ENCODE measurements around the gene PNLDC1.
A peak's percentile ranks its signal among the peaks of the same experiment; 100 is the strongest.
"Not testable (repeated sequence)": the region's sequence is repeated elsewhere in the genome, so short reads cannot be mapped to it uniquely, and the experiment has no call there.

The PNLDC1 gene

DNA sequence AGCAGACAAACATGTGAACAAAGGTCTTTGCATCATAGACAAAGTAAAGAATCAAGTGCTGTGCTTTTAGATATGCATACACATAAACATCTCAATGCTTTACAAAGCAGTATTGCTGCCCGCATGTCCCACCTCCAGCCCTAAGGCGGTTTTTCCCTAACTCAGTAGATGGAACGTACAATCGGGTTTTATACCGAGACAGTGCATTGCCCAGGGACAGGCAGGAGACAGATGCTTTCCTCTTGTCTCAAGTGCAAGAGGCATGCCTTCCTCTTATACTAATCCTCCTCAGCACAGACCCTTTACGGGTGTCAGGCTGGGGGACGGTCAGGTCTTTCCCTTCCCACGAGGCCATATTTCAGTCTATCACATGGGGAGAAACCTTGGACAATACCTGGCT, 5.1 kb upstream of the PNLDC1 start:
- peaks cover 41 to 55% of the 10 kb centered on the region in 2 donors for H3K36me3 Mint-ChIP-seq
- not testable (repeated sequence) for H3K9me3 Mint-ChIP-seq; H3K4me3 Mint-ChIP-seq; H3K27ac Mint-ChIP-seq; DNase-seq; ATAC-seq (replicated peaks); H3K27me3 Mint-ChIP-seq
- peaks cover 20 to 58% of the 10 kb centered on the region in 2 donors for H3K4me1 Mint-ChIP-seq

DNA sequence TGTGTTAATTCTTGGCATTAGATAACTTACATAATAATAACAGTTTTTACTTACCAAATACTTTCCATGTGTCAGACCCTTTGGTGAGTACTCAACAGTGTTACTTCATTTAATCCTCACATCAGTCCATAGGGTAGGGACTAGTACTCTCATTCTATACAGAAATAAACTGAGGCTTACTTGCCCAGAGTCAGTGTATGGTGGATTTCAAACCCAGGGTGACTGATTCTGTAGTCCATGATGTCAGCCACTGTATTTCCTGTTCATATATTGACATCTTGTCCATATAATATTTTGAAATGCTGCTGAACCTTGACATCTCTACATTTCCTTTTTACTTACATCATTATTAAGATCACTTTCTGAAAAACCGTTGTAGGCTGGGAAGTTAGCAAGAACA, 2.5 kb upstream of the PNLDC1 start:
- no peak overlapping the region for H3K4me3 Mint-ChIP-seq
- H3K27me3 Mint-ChIP-seq: no peaks in the 10 kb centered on the region
- no peak for ATAC-seq (replicated peaks)
- H3K36me3 Mint-ChIP-seq: peaks cover 28 to 43% of the 10 kb centered on the region in 2 donors
- DNase-seq: no peak
- H3K9me3 Mint-ChIP-seq: no peaks in the 10 kb centered on the region
- H3K4me1 Mint-ChIP-seq: peaks cover 13 to 40% of the 10 kb centered on the region in 2 donors
- H3K27ac Mint-ChIP-seq: no peak overlapping the region

DNA sequence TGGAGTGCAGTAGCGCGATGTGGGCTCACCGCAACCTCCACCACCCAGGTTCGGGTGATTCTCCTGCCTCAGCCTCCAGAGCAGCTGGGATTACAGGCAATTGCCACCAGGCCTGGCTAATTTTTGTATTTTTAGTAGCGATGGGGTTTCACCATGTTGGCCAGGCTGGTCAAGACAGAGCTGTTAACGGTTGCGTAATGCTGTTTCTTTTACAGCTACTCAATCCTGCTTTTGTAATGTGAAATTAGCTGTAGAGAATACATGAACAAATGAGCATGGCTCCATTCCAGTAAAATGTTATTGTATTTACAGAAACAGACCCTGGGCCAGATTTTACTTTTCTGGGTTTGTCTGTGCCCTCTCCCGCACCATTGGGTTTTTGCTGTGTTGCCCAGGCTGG, 1.9 kb downstream of the PNLDC1 start:
- Mint-ChIP-seq H3K36me3 (peaks cover 19 to 36% of the 10 kb centered on the region in 2 donors), H3K4me3 (no peak overlapping the region), H3K9me3 (no peaks in the 10 kb centered on the region), H3K4me1 (peaks cover 4 to 11% of the 10 kb centered on the region in 2 donors), H3K27ac (no peak overlapping the region), H3K27me3 (no peaks in the 10 kb centered on the region)
- DNase-seq: no peak
- ATAC-seq (replicated peaks): no peak

DNA sequence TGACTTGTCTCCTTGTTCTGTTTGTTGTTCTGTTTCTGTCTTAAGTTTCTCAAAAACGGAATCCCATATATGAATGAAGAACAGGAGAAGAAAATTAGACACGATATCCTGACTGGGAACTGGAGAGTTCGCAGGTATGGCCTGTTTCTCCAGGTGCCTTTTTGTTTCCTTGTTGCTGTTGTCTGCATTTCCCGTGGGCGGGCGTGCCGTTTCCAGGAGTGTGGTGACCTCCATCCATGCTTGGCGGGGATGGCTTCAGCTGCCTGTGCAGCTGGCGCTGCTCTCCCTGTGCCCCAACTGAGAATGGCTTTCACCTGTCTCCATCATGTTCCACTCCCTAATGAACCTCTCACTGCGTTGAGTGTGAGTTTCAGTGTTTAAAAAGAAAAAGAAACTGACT, 4.4 kb downstream of the PNLDC1 start:
- no peak for ATAC-seq (replicated peaks)
- Mint-ChIP-seq H3K36me3 (peaks cover 14 to 25% of the 10 kb centered on the region in 2 donors), H3K27me3 (no peaks in the 10 kb centered on the region), H3K27ac (no peak overlapping the region), H3K9me3 (no peaks in the 10 kb centered on the region), H3K4me3 (no peak overlapping the region), H3K4me1 (peaks cover 0 to 1% of the 10 kb centered on the region in 2 donors)
- no peak for DNase-seq

DNA sequence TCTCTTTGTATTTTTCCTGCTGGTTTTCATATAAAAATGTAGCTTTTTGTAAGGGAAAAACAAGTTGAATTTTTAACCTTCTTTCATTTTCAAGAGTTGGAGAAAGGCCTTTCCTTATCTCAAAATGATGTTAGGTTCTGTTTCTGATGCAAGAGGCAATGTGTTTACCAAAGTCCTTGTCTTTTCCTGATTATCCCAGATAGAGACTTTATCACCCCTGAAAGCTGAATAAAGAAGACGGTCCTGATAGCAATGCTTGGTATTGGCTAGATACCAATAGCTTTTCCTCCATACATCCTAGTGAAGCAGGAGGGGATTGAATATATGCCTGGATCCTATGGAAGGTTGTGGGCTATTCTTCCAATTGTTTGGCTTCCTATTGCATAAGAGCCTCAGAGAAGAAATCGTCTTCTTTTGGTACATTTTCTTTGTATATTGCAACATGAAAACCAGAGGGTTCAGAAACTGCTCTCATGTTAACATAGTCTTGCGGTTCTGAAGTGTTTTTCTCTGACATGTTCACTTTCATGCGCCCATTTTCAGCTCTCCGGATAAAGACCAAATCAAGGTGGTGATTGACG, 5.5 kb downstream of the PNLDC1 start:
- Mint-ChIP-seq H3K36me3 (peaks cover 12 to 23% of the 10 kb centered on the region in 2 donors), H3K4me1 (peaks cover 0 to 3% of the 10 kb centered on the region in 2 donors), H3K9me3 (no peaks in the 10 kb centered on the region), H3K27ac (no peak overlapping the region), H3K27me3 (no peaks in the 10 kb centered on the region), H3K4me3 (no peak overlapping the region)
- no peak for ATAC-seq (replicated peaks)
- DNase-seq: no peak

DNA sequence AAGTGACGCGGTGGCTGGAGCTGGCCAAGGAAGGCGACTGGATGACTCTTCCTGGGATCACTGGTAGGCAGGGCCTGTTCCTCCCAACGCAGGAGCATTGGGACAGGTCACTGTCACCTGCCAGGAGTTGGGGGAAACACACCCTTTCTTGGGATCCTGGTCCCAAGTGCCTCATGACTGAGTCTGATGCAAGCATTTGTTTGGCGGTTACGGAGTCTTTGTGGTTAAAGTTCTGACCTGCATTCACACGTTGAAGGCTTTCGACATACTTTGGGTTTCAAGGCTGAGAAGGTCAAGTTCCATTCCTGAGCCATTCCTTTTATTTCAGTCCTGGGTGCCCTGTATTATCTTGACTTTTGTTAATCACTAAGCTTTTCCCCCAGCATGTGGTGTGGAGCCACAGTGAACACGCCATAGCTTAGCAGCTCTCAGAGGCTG, 6.0 kb downstream of the PNLDC1 start:
- Mint-ChIP-seq H3K27me3 (no peaks in the 10 kb centered on the region), H3K4me1 (peaks cover 0 to 3% of the 10 kb centered on the region in 2 donors), H3K36me3 (peaks cover 12 to 26% of the 10 kb centered on the region in 2 donors), H3K27ac (no peak overlapping the region), H3K4me3 (no peak overlapping the region), H3K9me3 (no peaks in the 10 kb centered on the region)
- ATAC-seq (replicated peaks) (no peak), DNase-seq (no peak)

DNA sequence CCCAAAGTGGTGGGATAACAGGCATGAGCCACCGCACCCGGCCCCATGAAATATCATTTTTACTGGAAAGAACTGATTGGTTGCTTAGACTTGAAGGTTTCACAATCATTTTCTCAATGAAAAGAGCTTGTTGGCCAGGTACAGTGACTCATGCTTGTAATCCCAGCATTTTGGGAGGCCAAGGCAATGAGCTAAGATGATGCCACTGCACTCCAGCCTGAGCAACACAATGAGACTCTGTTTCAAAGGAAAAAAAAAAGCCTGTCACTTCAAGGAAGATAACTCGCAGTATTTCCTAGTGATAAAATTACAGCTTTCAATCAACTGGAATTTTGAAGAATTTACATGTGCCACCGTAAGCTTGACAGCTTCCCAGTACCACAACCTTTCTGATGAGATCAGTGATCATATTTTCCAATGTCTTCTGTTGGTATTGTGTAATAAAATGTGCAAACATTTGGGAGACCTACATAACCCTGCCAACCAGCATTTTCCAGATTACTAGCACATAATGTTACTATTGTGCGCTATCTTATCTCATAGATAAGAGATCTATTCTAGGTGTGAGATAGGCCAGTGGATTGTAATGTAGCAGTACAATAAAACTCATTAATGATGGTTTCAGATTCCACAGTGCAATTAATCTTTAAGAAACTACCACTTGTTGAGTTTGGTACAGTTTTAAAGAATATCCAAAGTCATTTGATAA, 7.2 kb downstream of the PNLDC1 start:
- Mint-ChIP-seq H3K4me3 (no peak overlapping the region), H3K36me3 (peaks cover 12 to 26% of the 10 kb centered on the region in 2 donors), H3K27ac (no peak overlapping the region), H3K4me1 (peaks cover 6 to 9% of the 10 kb centered on the region in 2 donors), H3K9me3 (no peaks in the 10 kb centered on the region), H3K27me3 (no peaks in the 10 kb centered on the region)
- DNase-seq: no peak
- ATAC-seq (replicated peaks): no peak

DNA sequence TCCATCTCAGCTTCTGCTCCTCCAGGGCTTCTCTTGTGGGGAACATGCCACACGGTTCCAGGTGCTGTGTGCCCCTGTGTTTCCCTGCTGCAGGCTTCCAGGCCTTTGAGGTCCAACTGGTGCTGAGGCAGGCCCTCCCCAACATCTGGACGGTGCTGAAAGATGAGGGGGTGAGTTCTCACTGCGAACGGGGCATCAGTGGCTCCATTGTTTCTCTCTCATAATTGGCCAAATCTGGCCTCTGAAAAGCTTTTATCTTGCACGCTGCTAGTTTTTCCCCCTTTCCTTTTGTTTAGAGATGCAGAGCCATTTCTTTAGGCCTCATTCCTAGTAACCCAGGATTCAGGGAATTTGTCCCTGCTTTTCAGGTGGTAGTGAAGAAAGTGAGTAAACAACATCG, 8.6 kb downstream of the PNLDC1 start:
- Mint-ChIP-seq H3K36me3 (peaks cover 9 to 26% of the 10 kb centered on the region in 2 donors), H3K9me3 (no peaks in the 10 kb centered on the region), H3K27ac (no peak overlapping the region), H3K4me1 (peaks cover 6 to 9% of the 10 kb centered on the region in 2 donors), H3K27me3 (no peaks in the 10 kb centered on the region), H3K4me3 (no peak overlapping the region)
- ATAC-seq (replicated peaks) (no peak), DNase-seq (no peak)

DNA sequence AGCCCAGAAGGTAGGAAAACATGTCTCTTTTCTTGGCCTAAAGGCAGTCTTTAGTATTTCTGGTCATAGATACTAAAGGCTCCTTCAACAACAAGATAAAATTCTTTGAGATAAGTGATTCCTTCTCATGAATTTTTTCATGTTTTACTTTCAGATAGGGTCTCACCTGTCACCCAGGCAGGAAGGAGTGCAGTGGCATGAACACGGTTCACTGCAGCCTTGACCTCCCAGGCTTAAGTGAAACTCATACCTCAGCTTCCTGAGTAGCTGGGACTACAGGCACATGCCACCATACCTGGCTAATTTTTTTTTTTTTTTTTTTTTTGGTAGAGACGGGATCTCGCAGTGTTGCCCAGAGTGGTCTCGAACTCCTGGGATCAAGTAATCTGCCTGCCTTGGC, 9.1 kb downstream of the PNLDC1 start:
- Mint-ChIP-seq H3K4me1 (peaks cover 6 to 9% of the 10 kb centered on the region in 2 donors), H3K4me3 (no peak overlapping the region), H3K9me3 (no peaks in the 10 kb centered on the region), H3K27me3 (no peaks in the 10 kb centered on the region), H3K27ac (no peak overlapping the region), H3K36me3 (peaks cover 14 to 31% of the 10 kb centered on the region in 2 donors)
- DNase-seq (no peak), ATAC-seq (replicated peaks) (no peak)

DNA sequence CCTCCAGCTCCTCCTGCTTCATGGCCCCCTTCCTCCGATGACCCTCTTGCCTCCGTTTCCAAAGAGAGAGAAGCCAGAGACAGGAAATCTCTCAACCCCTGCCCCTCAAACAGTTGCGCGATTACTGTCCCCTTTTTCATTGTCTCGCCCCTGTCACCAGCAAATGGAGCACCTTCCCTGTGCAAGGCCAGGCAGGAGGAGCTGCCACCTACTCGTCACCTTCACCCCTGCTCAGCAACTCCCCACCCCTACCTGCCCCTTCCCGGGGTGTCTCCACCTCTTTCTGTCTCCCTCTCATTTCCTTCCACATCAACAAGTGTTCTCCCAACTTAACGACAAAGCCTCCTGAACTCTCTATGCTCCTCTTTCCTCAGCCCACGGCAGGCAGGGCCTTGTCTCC, 13.7 kb downstream of the PNLDC1 start:
- ATAC-seq (replicated peaks): no peak
- Mint-ChIP-seq H3K27me3 (no peaks in the 10 kb centered on the region), H3K4me1 (peaks cover 6 to 9% of the 10 kb centered on the region in 2 donors), H3K4me3 (no peak overlapping the region), H3K9me3 (no peaks in the 10 kb centered on the region), H3K36me3 (peaks cover 11 to 33% of the 10 kb centered on the region in 2 donors), H3K27ac (peak overlapping the region; percentile 2)
- no peak for DNase-seq

DNA sequence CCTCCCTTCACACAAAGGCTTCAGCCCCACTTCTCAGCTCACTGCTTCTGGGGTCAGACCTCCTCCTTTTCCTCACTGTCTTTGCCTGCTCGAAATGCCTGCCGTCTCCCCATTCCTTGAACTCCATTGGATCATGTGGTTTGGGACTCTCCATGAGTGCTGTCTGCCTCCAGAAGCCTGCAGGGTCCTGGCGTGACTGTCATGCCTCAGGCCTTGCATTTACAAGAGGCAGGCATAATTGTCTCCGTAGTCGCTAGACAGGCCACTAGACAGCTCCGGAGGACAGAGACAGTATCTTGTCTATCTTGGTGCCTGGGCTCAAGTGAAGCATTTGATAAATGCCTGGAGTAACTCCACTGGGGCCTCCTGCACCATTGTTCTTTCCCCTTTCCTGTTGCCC, 15.3 kb downstream of the PNLDC1 start:
- H3K4me1 Mint-ChIP-seq: peaks cover 16 to 19% of the 10 kb centered on the region in 2 donors
- H3K27ac Mint-ChIP-seq: no peak overlapping the region
- no peaks in the 10 kb centered on the region for H3K9me3 Mint-ChIP-seq
- ATAC-seq (replicated peaks) (no peak), DNase-seq (no peak)
- peaks cover 3 to 6% of the 10 kb centered on the region in 2 donors for H3K27me3 Mint-ChIP-seq
- H3K4me3 Mint-ChIP-seq: no peak overlapping the region
- H3K36me3 Mint-ChIP-seq: peaks cover 18 to 42% of the 10 kb centered on the region in 2 donors

DNA sequence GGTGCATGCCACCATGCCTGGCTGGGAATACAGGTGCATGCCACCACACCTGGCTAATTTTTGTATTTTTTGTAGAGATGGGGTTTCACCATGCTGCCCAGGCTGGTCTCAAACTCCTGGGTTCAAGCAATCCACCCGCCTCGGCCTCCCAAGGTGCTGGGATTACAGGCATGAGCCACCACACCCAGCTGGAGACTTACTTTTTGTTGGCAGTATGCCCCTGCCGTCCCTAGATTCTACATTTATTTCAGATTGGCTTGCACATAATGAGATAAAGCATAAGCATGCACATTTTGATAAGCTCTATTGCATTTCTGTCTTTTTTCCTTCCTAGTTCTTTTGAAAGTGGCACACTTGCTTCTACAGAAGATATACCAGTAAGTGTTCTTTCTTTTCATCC, 16.7 kb downstream of the PNLDC1 start:
- H3K27me3 Mint-ChIP-seq; ATAC-seq (replicated peaks); H3K4me3 Mint-ChIP-seq; H3K9me3 Mint-ChIP-seq; H3K27ac Mint-ChIP-seq; DNase-seq: not testable (repeated sequence)
- peaks cover 18 to 41% of the 10 kb centered on the region in 2 donors for H3K36me3 Mint-ChIP-seq
- H3K4me1 Mint-ChIP-seq: peaks cover 19 to 26% of the 10 kb centered on the region in 2 donors

DNA sequence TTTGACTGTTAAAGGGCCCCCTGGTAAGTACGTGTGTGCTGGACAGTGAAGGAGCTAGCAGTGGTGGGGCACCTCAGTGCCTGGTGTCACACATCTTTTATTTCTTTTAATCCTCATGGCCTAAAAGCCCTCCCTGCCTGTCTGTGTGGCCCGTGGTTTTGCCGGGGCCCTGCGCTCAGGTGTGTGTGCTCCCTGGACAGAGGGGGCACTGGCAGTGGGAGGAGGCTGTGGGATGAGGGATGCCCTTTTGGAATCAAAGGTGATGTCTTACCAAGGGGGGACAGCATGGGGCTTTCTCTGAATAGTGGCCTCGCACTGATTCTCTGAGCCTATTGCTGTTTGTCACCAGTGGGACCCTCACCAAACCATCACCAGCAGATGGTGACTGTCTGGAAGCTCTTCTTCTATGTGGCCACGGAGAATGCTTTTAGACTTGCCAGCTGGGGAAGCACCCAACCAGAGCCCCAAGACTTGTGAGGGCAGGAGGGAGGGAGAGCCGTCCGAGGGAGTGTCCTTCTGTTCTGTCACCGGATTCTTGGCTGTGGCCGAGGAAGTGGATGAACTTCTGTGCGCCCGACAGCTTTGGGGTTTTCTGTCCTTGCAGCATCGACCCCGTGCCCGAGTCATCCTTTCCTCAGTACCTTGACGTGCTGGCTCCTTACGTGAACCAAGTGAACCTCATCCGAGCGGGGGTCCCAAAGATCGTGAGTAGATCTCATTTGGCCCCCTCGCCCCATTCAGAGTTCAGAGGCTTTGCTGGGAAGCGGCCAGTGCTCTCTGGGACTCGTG, 18.1 kb downstream of the PNLDC1 start:
- no peak overlapping the region for H3K27ac Mint-ChIP-seq
- peaks cover 4 to 6% of the 10 kb centered on the region in 2 donors for H3K27me3 Mint-ChIP-seq
- H3K4me3 Mint-ChIP-seq: no peak overlapping the region
- H3K9me3 Mint-ChIP-seq: no peaks in the 10 kb centered on the region
- H3K36me3 Mint-ChIP-seq: peaks cover 18 to 48% of the 10 kb centered on the region in 2 donors
- ATAC-seq (replicated peaks) (no peak), DNase-seq (no peak)
- H3K4me1 Mint-ChIP-seq: peaks cover 17 to 24% of the 10 kb centered on the region in 2 donors

DNA sequence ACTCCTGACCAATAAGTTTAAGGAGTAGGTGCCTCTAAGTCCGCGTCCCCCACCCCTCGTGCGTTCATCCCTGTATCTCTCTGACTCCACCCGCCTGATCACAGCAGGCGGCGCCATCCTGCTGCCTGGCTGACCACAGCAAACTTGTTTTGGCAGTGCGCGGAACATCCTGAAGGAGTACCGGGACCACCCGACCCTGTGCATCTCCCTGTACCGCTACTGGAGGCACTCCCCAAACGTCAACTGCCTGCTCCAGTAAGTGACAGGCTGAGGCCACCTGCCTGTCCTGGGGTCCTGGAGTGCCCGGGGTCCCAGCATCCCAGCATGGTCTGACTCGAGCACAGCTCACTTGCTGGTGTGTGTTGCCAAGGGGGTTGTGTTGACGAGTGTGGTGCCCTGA, 19.0 kb downstream of the PNLDC1 start:
- Mint-ChIP-seq H3K27ac (no peak overlapping the region), H3K9me3 (peaks cover 0 to 2% of the 10 kb centered on the region in 2 donors), H3K27me3 (peaks cover 4 to 6% of the 10 kb centered on the region in 2 donors), H3K4me1 (peaks cover 17 to 24% of the 10 kb centered on the region in 2 donors), H3K4me3 (peak overlapping the region; percentile 72 to 74), H3K36me3 (peaks cover 17 to 49% of the 10 kb centered on the region in 2 donors)
- ATAC-seq (replicated peaks) (no peak), DNase-seq (no peak)
